DMS79 (cell line): ENCODE results near the gene CDCA3.
"Not testable (repeated sequence)": the region's sequence is repeated elsewhere in the genome, so short reads cannot be mapped to it uniquely, and the experiment has no call there.

Experiments used
- DNase-seq: peaks from one replicate; lab custom pipeline; 2025; lab: John Stamatoyannopoulos, UW

The CDCA3 gene

DNA sequence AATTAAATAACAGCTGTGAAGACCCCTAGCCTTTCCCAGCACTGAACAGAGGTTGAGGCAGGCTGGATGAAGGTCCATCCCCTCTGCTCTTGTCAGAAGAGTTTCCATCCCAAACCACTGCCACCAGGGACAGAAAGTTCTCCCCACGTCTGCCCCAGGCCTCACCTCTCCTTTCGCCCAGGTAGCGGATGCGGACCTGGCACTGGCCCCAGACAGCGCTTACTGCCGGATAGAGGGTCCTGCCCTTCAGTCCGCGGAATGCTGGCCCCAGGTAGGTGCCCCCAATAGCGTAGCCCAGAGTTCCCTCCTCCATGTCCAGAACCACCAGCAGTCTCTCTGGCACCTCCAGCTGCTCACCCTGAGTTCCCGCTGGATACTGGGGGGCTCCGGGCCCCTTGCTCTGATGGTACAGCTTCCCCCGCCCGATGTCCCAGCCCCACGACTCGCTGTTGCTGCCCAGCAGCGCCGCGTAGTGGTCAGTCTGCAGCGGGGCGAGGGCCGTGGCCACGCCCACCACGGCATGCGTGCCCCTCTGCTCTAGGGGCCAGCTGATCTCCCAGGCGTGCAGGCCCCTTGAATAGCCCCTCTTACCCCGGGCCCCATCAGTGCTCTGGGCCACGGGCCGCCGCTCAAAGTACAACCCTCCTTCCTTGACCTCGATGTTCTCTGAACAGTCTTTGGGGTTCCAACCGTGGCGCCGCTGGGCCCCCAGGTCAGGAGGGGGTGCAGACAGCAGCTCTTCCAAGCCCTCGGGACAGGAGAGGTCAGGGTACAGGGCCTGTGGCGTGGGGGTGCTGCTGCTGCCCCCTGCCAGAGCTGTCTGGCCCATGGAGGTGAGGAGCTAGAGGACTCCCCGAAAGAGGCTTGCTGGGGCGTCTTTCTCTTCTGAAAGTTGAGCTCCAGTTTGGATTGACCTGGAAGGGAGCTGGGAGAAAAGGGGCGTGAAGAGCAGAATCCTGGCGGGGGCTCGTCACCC lies 21.3 kb upstream of the CDCA3 start:
- DNase-seq = peak; percentile 36

GRCh38 chr12:6871052-6871957 lies 20.2 kb upstream of the CDCA3 start:
- no peak for DNase-seq

DNA sequence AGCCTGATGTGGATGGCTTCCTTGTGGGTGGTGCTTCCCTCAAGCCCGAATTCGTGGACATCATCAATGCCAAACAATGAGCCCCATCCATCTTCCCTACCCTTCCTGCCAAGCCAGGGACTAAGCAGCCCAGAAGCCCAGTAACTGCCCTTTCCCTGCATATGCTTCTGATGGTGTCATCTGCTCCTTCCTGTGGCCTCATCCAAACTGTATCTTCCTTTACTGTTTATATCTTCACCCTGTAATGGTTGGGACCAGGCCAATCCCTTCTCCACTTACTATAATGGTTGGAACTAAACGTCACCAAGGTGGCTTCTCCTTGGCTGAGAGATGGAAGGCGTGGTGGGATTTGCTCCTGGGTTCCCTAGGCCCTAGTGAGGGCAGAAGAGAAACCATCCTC lies 19.2 kb upstream of the CDCA3 start:
- not testable (repeated sequence) for DNase-seq

- DNase-seq = peak; percentile 69
Observed at GRCh38 chr12:6869049-6870021, 18.2 kb upstream of the CDCA3 start.

DNA sequence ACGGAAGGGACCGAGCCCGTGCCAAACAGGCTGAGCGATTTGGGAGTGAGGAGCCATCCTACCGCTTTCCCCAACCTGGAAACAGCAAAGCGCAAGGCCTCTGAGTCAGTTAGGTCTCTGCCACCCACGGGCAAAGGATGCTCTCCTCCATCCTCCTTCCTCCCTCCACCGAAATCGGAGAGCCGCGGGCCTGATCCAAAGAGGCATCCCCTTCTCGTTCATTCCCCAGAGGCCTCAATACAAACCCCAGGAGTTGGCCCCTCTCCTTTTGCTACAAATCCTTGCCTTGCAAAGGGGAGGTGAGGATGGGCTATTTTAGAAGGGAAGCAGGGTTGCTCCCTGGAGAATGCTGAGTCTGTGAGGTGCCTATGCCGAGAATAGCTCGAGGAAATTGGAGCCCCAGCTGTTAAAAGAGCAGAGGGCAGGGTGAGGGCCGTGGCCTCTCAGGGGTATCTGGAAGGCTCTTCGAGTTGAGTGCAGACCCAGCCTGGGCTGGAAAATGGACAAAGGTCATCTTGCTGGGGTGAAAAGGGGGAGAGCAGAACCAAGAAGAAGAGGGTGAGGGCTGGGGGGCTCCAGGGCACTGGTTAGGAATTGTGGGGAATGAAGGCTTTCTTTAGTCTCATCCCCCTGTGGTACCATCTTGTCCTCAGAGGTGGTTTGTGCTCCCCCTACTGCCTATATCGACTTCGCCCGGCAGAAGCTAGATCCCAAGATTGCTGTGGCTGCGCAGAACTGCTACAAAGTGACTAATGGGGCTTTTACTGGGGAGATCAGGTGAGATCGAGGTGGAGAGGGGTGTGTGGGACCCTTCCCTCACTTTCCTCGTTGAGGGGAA lies 17.3 kb upstream of the CDCA3 start:
- DNase-seq = no peak

DNA sequence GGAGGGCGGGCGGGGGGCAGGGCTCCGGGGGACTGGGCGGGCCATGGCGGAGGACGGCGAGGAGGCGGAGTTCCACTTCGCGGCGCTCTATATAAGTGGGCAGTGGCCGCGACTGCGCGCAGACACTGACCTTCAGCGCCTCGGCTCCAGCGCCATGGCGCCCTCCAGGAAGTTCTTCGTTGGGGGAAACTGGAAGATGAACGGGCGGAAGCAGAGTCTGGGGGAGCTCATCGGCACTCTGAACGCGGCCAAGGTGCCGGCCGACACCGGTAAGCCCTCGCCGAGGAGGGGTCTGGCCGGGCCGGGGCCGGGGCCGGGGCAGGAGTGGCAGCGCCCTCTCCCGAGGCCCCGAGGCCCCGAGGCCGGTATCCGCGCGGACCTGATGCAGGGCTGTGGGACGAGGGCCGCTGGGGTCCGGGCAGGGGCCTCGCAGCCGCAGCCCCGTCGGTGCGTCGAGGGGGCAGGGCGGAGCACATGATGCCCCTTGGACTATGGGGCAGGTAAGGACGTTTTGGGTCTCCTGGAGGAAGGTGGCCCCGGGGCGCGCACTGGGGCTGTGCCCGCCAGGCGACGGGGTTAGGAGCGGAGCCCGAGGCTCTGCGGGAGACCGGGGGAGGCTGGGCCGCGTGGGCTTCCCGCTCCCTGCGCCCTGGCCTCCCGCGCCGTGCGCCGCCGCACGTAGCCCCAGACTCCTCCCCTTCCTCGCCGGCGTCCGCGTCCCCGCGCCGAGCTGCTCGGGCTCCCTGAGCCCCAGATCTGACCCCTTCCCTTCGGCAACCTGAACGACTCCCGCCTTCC lies 16.5 kb upstream of the CDCA3 start, which contains the start of gene TPI1:
TSS of gene TPI1 (plus strand) at position 119 of the 798 bp plus-strand sequence. CDS start at position 155, 36 bp downstream.
- DNase-seq = peak; percentile 27

DNA sequence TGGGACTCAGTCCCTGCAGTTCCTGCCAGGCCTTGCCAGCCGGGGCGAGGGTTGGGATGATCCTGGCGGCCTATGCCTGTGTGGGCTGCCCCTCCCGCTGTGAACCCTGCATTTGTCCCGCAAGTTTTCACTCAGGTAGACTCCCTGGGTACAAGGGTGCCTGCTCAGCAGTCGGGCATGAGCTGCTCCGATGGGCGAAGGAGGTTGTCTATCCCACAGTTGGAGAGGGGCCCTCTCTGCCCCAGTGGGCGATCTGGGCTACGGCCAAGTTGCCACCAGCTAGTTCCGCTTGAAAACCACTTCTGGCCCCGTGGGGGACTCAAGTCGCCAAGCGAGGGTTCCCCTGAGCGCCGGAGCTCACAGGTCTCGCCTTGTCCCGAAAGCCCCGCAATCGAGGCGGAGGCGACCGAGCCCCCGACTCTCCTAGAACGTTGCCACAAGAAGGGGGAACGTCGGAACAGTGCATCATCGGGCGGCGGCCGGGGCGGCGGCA lies 15.9 kb upstream of the CDCA3 start:
- no peak for DNase-seq

DNA sequence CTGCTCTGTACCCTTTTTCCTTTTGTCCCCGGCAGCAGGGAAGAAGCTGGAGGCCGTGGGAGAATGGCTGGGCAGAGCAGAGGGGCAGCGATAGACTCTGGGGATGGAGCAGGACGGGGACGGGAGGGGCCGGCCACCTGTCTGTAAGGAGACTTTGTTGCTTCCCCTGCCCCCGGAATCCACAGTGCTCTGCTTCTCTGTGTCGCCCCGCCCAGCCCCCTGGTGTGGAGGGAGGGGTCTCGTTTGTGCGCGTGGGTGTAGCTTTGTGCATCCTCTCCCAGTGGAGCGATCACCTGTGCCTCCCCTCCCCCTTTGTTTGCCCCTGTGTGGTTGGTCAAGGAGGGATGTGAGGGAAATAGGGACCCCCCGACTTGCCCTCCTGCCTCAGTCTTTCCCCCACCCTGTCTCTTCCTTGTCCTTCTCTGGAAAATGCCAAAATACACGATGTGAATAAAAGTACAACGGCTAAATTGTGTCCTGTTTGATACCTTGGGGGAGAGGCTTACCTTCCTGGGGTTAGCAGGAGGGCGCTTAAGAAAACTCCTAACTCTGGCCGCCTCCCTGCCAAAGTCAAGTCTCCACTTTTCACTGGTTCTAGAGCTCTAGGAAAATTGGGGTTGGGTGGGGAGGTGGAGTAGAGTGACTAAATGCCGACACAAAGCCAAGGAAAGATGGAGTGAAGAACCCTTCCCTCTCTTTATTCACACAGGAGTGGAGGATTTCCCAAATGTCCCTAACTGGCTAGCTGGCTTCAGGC lies 15.3 kb upstream of the CDCA3 start:
- DNase-seq = no peak

DNA sequence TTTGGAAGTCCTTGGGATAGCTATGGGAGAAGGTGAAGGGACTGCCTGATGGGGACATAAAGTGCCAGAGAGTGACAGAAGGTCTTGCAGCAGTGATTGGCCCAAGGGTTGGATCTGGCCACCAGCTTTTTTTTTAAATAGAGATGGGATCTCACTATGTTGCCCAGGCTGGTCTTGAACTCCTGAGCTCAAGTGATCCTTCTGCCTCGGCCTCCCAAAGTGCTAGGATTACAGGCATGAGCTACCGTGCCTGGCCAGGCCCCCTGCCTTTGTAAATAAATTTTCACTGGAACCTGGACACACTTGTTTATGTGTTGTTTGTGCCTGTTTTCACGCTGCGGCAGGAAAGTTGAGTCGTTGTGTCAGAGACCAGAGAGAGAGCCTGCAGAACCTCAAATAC lies 14.2 kb upstream of the CDCA3 start:
- not testable (repeated sequence) for DNase-seq

DNA sequence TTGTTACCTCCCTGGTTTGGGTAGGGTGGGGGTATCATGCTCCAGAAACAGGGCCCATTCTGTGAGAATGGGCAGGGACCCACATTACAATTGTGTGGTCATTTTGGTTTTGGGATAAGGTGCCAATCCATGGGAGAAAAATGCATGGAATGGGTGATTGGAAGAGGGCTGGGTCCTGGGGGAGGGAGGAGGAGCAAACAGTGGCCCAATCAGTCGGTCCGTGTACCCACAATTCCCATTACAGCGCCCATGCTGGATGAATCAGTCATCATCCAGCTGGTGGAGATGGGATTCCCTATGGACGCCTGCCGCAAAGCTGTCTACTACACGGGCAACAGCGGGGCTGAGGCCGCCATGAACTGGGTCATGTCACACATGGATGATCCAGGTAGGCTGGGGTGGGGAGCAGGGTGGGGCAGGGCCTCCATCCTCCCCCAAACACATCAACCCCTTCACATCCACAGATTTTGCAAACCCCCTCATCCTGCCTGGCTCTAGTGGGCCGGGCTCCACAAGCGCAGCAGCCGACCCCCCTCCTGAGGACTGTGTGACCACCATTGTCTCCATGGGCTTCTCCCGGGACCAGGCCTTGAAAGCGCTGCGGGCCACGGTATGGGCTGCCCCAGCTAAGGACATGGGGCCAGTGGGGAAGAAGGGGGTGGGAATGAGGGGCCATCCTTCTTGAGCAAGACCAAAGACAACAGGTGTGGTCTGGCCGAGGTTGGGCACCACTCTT lies 12.7 kb upstream of the CDCA3 start:
- no peak for DNase-seq

GRCh38 chr12:6863033-6863432 lies 11.9 kb upstream of the CDCA3 start:
- DNase-seq = no peak

DNA sequence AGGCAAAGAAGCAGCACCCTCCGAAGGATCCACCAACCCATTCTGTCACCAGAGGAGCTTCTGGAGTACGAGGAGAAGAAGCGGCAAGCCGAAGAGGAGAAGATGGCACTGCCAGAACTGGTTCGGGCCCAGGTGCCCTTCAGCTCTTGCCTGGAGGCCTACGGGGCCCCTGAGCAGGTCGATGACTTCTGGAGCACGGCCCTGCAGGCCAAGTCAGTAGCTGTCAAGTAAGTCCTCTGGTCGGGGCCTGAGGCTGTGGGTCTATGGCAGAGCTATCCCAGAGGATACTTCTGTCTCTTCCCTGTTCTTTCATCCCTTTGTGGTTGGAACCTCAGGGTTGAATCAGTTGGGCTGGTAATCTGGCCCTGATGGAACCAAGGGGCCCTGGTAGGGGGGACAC lies 10.3 kb upstream of the CDCA3 start:
- DNase-seq = no peak

- no peak for DNase-seq
Observed at GRCh38 chr12:6860942-6861341, 9.9 kb upstream of the CDCA3 start.

GRCh38 chr12:6860116-6860515 lies 9.0 kb upstream of the CDCA3 start:
- no peak for DNase-seq

DNA sequence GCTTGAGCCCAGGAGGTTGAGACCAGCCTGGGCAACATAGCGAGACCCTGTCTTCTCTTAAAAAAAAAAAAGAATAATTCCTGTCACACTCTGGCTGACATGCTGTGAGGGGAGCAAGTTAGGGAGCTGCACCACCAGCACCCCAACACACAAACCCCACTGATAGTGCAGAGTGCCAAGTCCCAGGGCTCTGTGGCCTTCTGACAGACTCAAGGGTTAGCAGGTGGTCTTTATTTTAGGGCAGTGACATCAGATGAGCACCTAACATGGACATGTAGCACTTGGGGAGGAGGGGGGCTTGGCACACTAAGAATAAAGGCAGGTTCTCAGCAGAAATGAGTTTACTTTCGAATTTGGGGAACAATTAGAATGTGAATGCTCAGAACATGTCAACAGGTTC lies 7.7 kb upstream of the CDCA3 start:
- DNase-seq = no peak

DNA sequence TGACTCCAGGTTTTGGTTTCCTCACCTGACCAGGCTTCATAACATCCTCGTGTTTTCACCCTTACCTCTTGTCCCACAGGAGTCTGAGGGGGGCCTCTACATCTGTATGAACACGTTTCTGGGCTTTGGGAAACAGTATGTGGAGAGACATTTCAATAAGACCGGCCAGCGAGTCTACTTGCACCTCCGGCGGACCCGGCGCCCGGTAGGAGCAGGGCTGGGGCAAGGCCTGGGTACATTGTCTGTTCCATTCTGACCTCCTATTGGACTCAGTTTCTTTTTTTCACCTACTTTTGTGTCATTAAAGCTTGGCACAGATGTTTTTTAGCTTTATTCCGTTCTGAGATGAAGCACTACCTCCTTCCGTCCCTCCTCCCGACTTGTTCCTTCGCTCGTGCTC lies 4.2 kb upstream of the CDCA3 start:
- DNase-seq = no peak

GRCh38 chr12:6854036-6854435 lies 3.0 kb upstream of the CDCA3 start:
- DNase-seq = no peak

DNA sequence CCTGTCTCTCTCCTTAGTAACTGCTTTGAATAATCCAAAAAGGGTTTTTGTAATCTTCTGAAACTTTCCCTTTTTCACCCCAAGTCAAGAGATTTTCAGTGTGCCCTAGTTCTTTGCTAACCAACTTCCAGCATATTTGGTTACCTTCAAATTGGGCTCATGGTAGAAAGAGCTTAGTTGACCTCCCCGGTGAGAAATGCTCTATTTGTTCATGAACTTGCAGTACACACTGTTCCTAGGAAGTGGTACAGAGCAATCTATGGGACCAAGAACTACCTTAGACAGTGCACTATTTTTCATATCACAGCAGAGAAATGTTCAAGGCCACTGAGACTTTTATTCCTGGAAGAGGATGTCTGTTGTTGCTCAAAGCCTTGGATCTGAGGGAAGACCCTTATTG lies 2.5 kb upstream of the CDCA3 start:
- no peak for DNase-seq
